Kidney (tissue), 14 donors: ENCODE measurements around the gene RARA. TPM values are rescaled to one million over a fixed set of nuclear protein-coding genes. Genes with fewer than 3 reads are reported as not detected.

ENCODE experiments used
- DNase-seq, 5 donors: peaks; one replicate each; pipeline ENCODE4 v3.0.0-alpha.2; 2013 to 2020
- FAIRE-seq: peaks from 2 replicates; lab custom pipeline; 2012; peaks lifted over from hg19 to GRCh38; lab: Jason Lieb, UNC
- H3K27ac ChIP-seq, 2 donors: one replicate each; pipeline ENCODE4 v1.7.0; 2013; ENCODE audit warnings: low read depth in 2 of 2, low read length in 2 of 2, inconsistent platforms in 1 of 2
- H3K27me3 ChIP-seq: one replicate; pipeline ENCODE4 v1.7.1; 2013; ENCODE audit warnings: low read length, inconsistent platforms; ENCODE audit not compliant: control insufficient read depth, insufficient read depth
- H3K36me3 ChIP-seq, 3 donors: one replicate each; pipeline versions ENCODE4 v1.7.0 to v1.7.1; 2013; ENCODE audit warnings: low read length in 3 of 3, control low read depth in 1 of 3, inconsistent platforms in 1 of 3; ENCODE audit not compliant: insufficient read depth in 3 of 3, control insufficient read depth in 2 of 3
- H3K4me1 ChIP-seq, 3 donors: one replicate each; pipeline versions ENCODE4 v1.7.0 to v1.7.1; 2013; ENCODE audit warnings: low read length in 3 of 3, inconsistent platforms in 1 of 3, low read depth in 1 of 3; ENCODE audit not compliant: control insufficient read depth in 2 of 3, insufficient read depth in 2 of 3
- H3K4me3 ChIP-seq, 3 donors: one replicate each; pipeline versions ENCODE4 v1.7.0 to v1.8.1; 2013; ENCODE audit warnings: low read length in 3 of 3, control low read depth in 1 of 3, inconsistent platforms in 1 of 3
- H3K9ac ChIP-seq, 3 donors: one replicate each; pipeline versions ENCODE4 v1.7.0 to v1.7.1; 2013; ENCODE audit warnings: low read length in 3 of 3, control low read depth in 1 of 3, inconsistent platforms in 1 of 3
- H3K9me3 ChIP-seq, 3 donors: one replicate each; pipeline versions ENCODE4 v1.7.0 to v1.7.1; 2013; ENCODE audit warnings: low read length in 3 of 3, control low read depth in 1 of 3, inconsistent platforms in 1 of 3; ENCODE audit not compliant: control insufficient read depth in 2 of 3, insufficient read depth in 1 of 3
- intact Hi-C: fragments of 100-400 bp; cut with DNase I; formaldehyde crosslinking; loops from one replicate; pipeline ENCODE4 v1.11.1; 2022
- polyA plus RNA-seq: library from polyadenylated mRNA; stranded (reverse); fragments of 350-450 nt; fragmentation: Illumina TruSeq; extraction: RNeasy Lipid Tissue Mini Kit (QIAGEN cat#74804); gene quantifications from one replicate; pipeline ENCODE4 v1.2.3, GENCODE V29; 2014; ENCODE audit warnings: low read depth, low replicate concordance; ENCODE audit not compliant: insufficient read depth
- total RNA-seq: library from RNA; stranded (reverse); fragmentation: NEBNext Ultra II Directional; extraction: Animal tissue kit (Norgen Biotek cat#: 25700); gene quantifications from one replicate; pipeline ENCODE4 v1.2.1, GENCODE V29; 2021
- TF ChIP-seq, protein P1 (sequence below): IDR thresholded peaks from 3 replicates; pipeline ENCODE4 v1.5.1; 2012; ENCODE audit warnings: mild to moderate bottlenecking, moderate library complexity, borderline replicate concordance; ENCODE audit not compliant: insufficient read depth; ENCODE audit errors: extremely low read depth
- donor health status: control.
- donor health status: control.
- donor health status: control.
- donor health status: control.
- donor health status: control.
- donor health status: DM: yes; HTN: yes; CAD: no.
- donor health status: Normal renal cell carcinoma (clear cell type).

Gene RARA
- total and polyA plus RNA-seq, 2 donors from 2014 or later, result 22.5 to 45.7 TPM

DNA sequence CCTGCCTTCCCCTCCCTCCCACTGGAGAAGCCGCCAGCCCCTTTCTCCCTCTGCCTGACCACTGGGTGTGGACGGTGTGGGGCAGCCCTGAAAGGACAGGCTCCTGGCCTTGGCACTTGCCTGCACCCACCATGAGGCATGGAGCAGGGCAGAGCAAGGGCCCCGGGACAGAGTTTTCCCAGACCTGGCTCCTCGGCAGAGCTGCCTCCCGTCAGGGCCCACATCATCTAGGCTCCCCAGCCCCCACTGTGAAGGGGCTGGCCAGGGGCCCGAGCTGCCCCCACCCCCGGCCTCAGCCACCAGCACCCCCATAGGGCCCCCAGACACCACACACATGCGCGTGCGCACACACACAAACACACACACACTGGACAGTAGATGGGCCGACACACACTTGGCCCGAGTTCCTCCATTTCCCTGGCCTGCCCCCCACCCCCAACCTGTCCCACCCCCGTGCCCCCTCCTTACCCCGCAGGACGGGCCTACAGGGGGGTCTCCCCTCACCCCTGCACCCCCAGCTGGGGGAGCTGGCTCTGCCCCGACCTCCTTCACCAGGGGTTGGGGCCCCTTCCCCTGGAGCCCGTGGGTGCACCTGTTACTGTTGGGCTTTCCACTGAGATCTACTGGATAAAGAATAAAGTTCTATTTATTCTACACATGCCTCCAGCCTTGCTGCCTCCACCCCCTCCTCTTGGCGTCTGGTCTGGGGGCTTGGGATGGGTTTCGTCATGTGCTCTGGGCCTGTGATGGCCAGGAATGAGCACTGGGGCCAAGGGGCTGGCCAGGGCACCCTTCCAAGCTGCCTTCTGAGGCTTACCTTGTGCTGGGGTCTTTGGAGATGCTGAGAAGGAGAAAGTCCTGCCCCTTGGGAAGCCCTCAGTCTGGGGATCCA lies 48.3 kb downstream of the RARA start:
- H3K4me1 ChIP-seq, result peaks cover 0 to 16% (median 3%) of the 10 kb centered on the region in 3 donors

DNA sequence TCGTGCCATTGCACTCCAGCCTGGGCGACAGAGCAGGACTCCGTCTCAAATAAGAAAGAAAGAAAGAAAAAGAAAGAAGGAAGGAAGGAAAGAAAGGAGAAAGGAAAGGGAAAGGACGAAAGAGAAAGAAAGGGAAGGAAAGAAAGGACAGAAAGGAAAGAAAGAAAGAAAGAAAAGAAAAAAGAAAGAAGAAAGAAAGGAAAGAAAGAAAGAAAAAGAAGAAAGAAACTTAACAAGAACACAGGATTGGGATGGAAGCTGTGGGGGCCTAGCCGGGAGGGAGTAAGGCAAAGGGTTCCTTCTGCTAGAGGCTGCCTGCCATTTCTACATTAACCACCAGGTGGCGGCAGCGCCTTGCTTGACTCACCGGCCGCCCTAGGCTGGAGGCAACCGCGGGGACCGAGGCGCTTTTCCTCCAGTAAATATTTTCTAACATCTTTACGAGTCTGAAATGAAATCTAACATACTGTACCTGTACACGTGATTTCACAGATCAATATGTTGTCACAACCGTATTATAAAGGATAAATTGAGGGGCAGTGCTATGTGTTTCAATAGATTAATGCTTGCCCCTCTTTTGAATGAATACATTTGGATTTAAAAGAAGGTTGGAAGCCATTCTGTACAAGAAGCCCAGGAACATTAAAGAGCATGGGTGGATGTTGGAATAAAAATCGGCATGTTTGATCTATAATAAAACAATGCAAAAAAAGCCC lies 49.5 kb downstream of the RARA start:
- no peak overlapping the region for H3K27ac ChIP-seq
- FAIRE-seq (peak; percentile 92), DNase-seq (peak; percentile 89 to 95 (median 91))
- H3K4me3 ChIP-seq, result peak overlapping the region in 1 of 3 donors; percentile 22
- peaks cover 0 to 14% (median 3%) of the 10 kb centered on the region in 3 donors for H3K4me1 ChIP-seq
- TF ChIP-seq, protein P1, sequence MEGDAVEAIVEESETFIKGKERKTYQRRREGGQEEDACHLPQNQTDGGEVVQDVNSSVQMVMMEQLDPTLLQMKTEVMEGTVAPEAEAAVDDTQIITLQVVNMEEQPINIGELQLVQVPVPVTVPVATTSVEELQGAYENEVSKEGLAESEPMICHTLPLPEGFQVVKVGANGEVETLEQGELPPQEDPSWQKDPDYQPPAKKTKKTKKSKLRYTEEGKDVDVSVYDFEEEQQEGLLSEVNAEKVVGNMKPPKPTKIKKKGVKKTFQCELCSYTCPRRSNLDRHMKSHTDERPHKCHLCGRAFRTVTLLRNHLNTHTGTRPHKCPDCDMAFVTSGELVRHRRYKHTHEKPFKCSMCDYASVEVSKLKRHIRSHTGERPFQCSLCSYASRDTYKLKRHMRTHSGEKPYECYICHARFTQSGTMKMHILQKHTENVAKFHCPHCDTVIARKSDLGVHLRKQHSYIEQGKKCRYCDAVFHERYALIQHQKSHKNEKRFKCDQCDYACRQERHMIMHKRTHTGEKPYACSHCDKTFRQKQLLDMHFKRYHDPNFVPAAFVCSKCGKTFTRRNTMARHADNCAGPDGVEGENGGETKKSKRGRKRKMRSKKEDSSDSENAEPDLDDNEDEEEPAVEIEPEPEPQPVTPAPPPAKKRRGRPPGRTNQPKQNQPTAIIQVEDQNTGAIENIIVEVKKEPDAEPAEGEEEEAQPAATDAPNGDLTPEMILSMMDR, result peak; percentile 96
- H3K9ac ChIP-seq, result no peak overlapping the region
- H3K27me3 ChIP-seq, result peaks cover 5% of the 10 kb centered on the region
- intact Hi-C loops, result no loop called here
- H3K9me3 ChIP-seq, result no peaks in the 10 kb centered on the region
- peaks cover 0 to 11% (median 3%) of the 10 kb centered on the region in 3 donors for H3K36me3 ChIP-seq

More for the DNA sequence above, 48.3 kb downstream of the RARA start:
- peaks cover 4% of the 10 kb centered on the region for H3K27me3 ChIP-seq
- no peak for FAIRE-seq
- intact Hi-C loops, result no loop called here
- H3K27ac ChIP-seq, result no peak overlapping the region
- TF ChIP-seq, protein P1, result no peak
- no peaks in the 10 kb centered on the region for H3K9me3 ChIP-seq
- DNase-seq, result peak in 2 of 5 donors; percentile 67 to 77
- H3K9ac ChIP-seq, result no peak overlapping the region
- peaks cover 0 to 20% (median 10%) of the 10 kb centered on the region in 3 donors for H3K36me3 ChIP-seq
- H3K4me3 ChIP-seq, result no peak overlapping the region

DNA sequence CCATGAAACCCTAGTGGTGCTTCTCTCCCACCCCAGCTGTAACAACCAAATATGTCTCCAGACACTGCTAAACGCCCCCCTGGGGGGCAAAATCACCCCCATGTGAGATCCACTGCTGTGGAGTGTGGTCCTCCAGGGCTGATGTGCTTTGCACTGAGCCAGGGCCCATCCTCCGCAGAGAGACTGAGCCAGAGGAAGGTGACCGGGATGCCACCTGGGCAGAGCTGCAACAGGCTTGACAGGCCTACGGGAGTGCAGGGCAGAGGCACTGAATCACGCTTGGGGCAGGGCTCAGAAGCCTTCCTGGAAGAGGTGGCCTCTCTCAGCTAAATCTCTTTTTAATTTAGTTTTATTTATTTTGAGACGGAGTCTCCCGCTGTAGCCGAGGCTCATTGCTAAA lies 51.1 kb downstream of the RARA start:
- intact Hi-C loops, result loop anchor here (10.0 kb wide), 1 partner anchor 55 kb away; the partner anchor contains the start of gene TOP2A
- H3K9ac ChIP-seq, result no peak overlapping the region
- H3K4me3 ChIP-seq, result no peak overlapping the region
- peaks cover 0 to 10% (median 3%) of the 10 kb centered on the region in 3 donors for H3K4me1 ChIP-seq
- FAIRE-seq (no peak), DNase-seq (peak in 1 of 5 donors; percentile 68)
- peaks cover 5% of the 10 kb centered on the region for H3K27me3 ChIP-seq
- no peaks in the 10 kb centered on the region for H3K9me3 ChIP-seq
- no peak overlapping the region for H3K27ac ChIP-seq
- H3K36me3 ChIP-seq, result peaks cover 0 to 5% (median 3%) of the 10 kb centered on the region in 3 donors
- TF ChIP-seq, protein P1, result no peak
